HEK293 (cell line): ENCODE results near the gene SIKE1.
A peak's percentile ranks its signal among the peaks of the same experiment; 100 is the strongest.

ENCODE experiments used
- GLI4 ChIP-seq: fragments of 450-650 bp; formaldehyde crosslinking; IDR thresholded peaks from 2 replicates; pipeline ENCODE4 v1.5.1; 2016; ENCODE audit warnings: missing biosample characterization, missing genetic modification characterization
- GLIS1 ChIP-seq: fragments of 450-650 bp; formaldehyde crosslinking; IDR thresholded peaks from 2 replicates; pipeline ENCODE4 v1.5.1; 2016; ENCODE audit warnings: missing biosample characterization, missing genetic modification characterization
- MEIS1 ChIP-seq: sonication (generic); formaldehyde crosslinking; IDR thresholded peaks from 2 replicates; pipeline ENCODE4 v1.8.1; 2022; ENCODE audit warnings: missing genetic modification reagents, mild to moderate bottlenecking, borderline replicate concordance
- REPIN1 ChIP-seq: fragments of 450-650 bp; formaldehyde crosslinking; IDR thresholded peaks from 2 replicates; pipeline ENCODE4 v1.5.1; 2017; ENCODE audit warnings: missing biosample characterization, missing genetic modification characterization, low read depth
- SALL2 ChIP-seq: fragments of 450-650 bp; formaldehyde crosslinking; IDR thresholded peaks from 2 replicates; pipeline ENCODE4 v1.5.0; 2017; ENCODE audit warnings: missing biosample characterization, mild to moderate bottlenecking, missing genetic modification characterization, borderline replicate concordance
- SCRT2 ChIP-seq: fragments of 450-650 bp; formaldehyde crosslinking; IDR thresholded peaks from 2 replicates; pipeline ENCODE4 v1.5.1; 2016; ENCODE audit warnings: missing biosample characterization, missing genetic modification characterization
- SP2 ChIP-seq: fragments of 450-650 bp; formaldehyde crosslinking; IDR thresholded peaks from 2 replicates; pipeline ENCODE4 v1.5.1; 2016; ENCODE audit warnings: missing biosample characterization, missing genetic modification characterization
- SP7 ChIP-seq: fragments of 450-650 bp; formaldehyde crosslinking; IDR thresholded peaks from 2 replicates; pipeline ENCODE4 v1.5.1; 2016; ENCODE audit warnings: missing biosample characterization, missing genetic modification characterization
- TRIM28 ChIP-seq: IDR thresholded peaks from 2 replicates; pipeline ENCODE4 v1.6.1; 2011; ENCODE audit warnings: low read length, control low read depth, borderline replicate concordance
- YY2 ChIP-seq: fragments of 450-650 bp; formaldehyde crosslinking; IDR thresholded peaks from 2 replicates; pipeline ENCODE4 v1.5.1; 2016; ENCODE audit warnings: missing biosample characterization, missing genetic modification characterization
- ZBTB7A ChIP-seq: fragments of 450-650 bp; formaldehyde crosslinking; IDR thresholded peaks from 2 replicates; pipeline ENCODE4 v1.5.1; 2016; ENCODE audit warnings: low read depth, missing biosample characterization, missing genetic modification characterization
- ZFP37 ChIP-seq: fragments of 450-650 bp; formaldehyde crosslinking; IDR thresholded peaks from 2 replicates; pipeline ENCODE4 v1.5.1; 2016; ENCODE audit warnings: missing biosample characterization, missing genetic modification characterization
- ZNF146 ChIP-seq: fragments of 450-650 bp; formaldehyde crosslinking; IDR thresholded peaks from 2 replicates; pipeline ENCODE4 v1.5.1; 2016; ENCODE audit warnings: missing biosample characterization, missing genetic modification characterization
- ZNF239 ChIP-seq: fragments of 450-650 bp; formaldehyde crosslinking; IDR thresholded peaks from 2 replicates; pipeline ENCODE4 v1.5.1; 2016; ENCODE audit warnings: missing biosample characterization, missing genetic modification characterization
- ZNF341 ChIP-seq: fragments of 450-650 bp; formaldehyde crosslinking; IDR thresholded peaks from 2 replicates; pipeline ENCODE4; 2016; ENCODE audit warnings: low read depth, missing biosample characterization, missing genetic modification characterization
- ZNF433 ChIP-seq: fragments of 450-650 bp; formaldehyde crosslinking; IDR thresholded peaks from 2 replicates; pipeline ENCODE4 v1.5.1; 2016; ENCODE audit warnings: missing biosample characterization, missing genetic modification characterization, low read depth
- ZNF558 ChIP-seq: fragments of 450-650 bp; formaldehyde crosslinking; IDR thresholded peaks from 2 replicates; pipeline ENCODE4 v1.5.1; 2016; ENCODE audit warnings: missing biosample characterization, missing genetic modification characterization
- ZNF561 ChIP-seq: fragments of 450-650 bp; IDR thresholded peaks from 2 replicates; pipeline ENCODE4 v1.5.1; 2018; ENCODE audit warnings: missing biosample characterization, missing genetic modification characterization, borderline replicate concordance
- ZNF600 ChIP-seq: fragments of 450-650 bp; formaldehyde crosslinking; IDR thresholded peaks from 2 replicates; pipeline ENCODE4 v1.5.1; 2016; ENCODE audit warnings: missing biosample characterization, missing genetic modification characterization
- ZNF621 ChIP-seq: fragments of 450-650 bp; formaldehyde crosslinking; IDR thresholded peaks from 2 replicates; pipeline ENCODE4 v1.5.1; 2017; ENCODE audit warnings: missing biosample characterization, missing genetic modification characterization
- ZNF658 ChIP-seq: fragments of 450-650 bp; formaldehyde crosslinking; IDR thresholded peaks from 2 replicates; pipeline ENCODE4; 2016; ENCODE audit warnings: missing biosample characterization, missing genetic modification characterization
- ZSCAN30 ChIP-seq: fragments of 450-650 bp; IDR thresholded peaks from 2 replicates; pipeline ENCODE4 v1.5.1; 2018; ENCODE audit warnings: missing biosample characterization, mild to moderate bottlenecking, missing genetic modification characterization, moderate library complexity
- TF ChIP-seq, protein P1 (sequence below): fragments of 450-650 bp; formaldehyde crosslinking; IDR thresholded peaks from 2 replicates; pipeline ENCODE4 v1.5.1; 2016; ENCODE audit warnings: missing biosample characterization, missing genetic modification characterization
- TF ChIP-seq, protein P2 (sequence below): sonication (generic); formaldehyde crosslinking; IDR thresholded peaks from 2 replicates; pipeline ENCODE4 v1.8.1; 2022; ENCODE audit warnings: mild to moderate bottlenecking, moderate library complexity, missing genetic modification reagents
- TF ChIP-seq, protein P3 (sequence below): fragments of 450-650 bp; formaldehyde crosslinking; IDR thresholded peaks from 2 replicates; pipeline ENCODE4 v1.5.1; 2016; ENCODE audit warnings: missing biosample characterization, missing genetic modification characterization
- TF ChIP-seq, protein P4 (sequence below): fragments of 450-650 bp; formaldehyde crosslinking; IDR thresholded peaks from 2 replicates; pipeline ENCODE4 v1.5.1; 2016; ENCODE audit warnings: missing biosample characterization, missing genetic modification characterization
- TF ChIP-seq, protein P5 (sequence below): fragments of 450-650 bp; formaldehyde crosslinking; IDR thresholded peaks from 2 replicates; pipeline ENCODE4 v1.5.1; 2016; ENCODE audit warnings: missing biosample characterization, missing genetic modification characterization

The SIKE1 gene

DNA sequence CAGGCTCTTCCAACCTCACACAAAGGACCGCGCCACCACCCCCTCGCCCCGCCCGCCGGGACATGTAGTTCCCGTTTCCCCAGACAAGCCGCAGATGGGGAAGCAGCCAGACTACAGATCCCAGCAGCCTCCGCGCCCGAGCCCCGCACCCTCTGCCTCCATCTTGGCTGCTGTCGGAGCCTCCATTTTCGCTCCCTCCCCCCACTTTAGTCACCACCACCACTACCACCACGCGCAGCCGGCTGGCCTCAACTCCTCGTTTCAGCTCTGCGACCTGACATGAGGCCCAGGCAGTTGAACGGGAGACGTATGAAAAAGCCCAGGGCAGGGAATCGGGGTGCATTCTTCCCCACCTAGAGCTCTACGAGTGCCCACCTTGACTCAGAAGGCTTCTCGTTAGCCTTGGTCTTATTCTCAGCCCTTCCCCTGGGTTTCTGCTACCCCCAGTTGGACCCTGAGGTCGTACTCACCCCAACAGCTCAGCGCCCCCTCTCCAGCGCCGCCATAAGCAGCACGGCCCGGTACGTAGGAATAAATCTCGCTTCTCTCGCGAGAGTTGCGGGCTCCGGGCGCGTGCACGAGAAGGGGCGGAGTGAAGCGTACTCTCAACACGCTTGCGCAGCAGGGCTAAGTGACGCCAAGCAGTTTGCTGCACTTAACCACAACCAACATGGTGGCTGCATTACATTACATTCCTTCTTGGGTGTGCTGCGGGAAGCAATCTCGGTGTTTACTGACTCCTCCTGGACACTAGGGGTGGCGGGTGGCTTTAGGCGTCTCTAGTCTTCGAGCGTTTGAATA lies 22.8 kb downstream of the SIKE1 start, which contains the start of gene CSDE1 (continued):
- TF ChIP-seq, protein P1, sequence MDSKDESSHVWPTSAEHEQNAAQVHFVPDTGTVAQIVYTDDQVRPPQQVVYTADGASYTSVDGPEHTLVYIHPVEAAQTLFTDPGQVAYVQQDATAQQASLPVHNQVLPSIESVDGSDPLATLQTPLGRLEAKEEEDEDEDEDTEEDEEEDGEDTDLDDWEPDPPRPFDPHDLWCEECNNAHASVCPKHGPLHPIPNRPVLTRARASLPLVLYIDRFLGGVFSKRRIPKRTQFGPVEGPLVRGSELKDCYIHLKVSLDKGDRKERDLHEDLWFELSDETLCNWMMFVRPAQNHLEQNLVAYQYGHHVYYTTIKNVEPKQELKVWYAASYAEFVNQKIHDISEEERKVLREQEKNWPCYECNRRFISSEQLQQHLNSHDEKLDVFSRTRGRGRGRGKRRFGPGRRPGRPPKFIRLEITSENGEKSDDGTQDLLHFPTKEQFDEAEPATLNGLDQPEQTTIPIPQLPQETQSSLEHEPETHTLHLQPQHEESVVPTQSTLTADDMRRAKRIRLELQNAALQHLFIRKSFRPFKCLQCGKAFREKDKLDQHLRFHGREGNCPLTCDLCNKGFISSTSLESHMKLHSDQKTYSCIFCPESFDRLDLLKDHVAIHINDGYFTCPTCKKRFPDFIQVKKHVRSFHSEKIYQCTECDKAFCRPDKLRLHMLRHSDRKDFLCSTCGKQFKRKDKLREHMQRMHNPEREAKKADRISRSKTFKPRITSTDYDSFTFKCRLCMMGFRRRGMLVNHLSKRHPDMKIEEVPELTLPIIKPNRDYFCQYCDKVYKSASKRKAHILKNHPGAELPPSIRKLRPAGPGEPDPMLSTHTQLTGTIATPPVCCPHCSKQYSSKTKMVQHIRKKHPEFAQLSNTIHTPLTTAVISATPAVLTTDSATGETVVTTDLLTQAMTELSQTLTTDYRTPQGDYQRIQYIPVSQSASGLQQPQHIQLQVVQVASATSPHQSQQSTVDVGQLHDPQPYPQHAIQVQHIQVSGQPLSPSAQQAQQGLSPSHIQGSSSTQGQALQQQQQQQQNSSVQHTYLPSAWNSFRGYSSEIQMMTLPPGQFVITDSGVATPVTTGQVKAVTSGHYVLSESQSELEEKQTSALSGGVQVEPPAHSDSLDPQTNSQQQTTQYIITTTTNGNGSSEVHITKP: peak; percentile 81; the same call in 1 of the 2 replicates
- TF ChIP-seq ZNF558 (tag by site-specific recombination): 0 out of 2 replicates have a peak, but pooled peaks have one; percentile 32
- peak; percentile 99 for TF ChIP-seq ZNF341 (tag by site-specific recombination)
- TF ChIP-seq TRIM28: peak; percentile 82
- TF ChIP-seq, protein P2, sequence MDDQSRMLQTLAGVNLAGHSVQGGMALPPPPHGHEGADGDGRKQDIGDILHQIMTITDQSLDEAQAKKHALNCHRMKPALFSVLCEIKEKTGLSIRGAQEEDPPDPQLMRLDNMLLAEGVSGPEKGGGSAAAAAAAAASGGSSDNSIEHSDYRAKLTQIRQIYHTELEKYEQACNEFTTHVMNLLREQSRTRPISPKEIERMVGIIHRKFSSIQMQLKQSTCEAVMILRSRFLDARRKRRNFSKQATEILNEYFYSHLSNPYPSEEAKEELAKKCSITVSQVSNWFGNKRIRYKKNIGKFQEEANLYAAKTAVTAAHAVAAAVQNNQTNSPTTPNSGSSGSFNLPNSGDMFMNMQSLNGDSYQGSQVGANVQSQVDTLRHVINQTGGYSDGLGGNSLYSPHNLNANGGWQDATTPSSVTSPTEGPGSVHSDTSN (CRISPR knock-in tag): 0 out of 2 replicates have a peak, but pooled peaks have one; percentile 25
- TF ChIP-seq ZNF239 (tag by site-specific recombination): no peak
- TF ChIP-seq ZBTB7A (tag by site-specific recombination): peak; percentile 79; the same call in 1 of the 2 replicates
- no peak; the same call in 1 of the 2 replicates for TF ChIP-seq SALL2 (tag by site-specific recombination)
- peak; percentile 18; the same call in 1 of the 2 replicates for TF ChIP-seq ZNF561 (tag by site-specific recombination)
- TF ChIP-seq, protein P3, sequence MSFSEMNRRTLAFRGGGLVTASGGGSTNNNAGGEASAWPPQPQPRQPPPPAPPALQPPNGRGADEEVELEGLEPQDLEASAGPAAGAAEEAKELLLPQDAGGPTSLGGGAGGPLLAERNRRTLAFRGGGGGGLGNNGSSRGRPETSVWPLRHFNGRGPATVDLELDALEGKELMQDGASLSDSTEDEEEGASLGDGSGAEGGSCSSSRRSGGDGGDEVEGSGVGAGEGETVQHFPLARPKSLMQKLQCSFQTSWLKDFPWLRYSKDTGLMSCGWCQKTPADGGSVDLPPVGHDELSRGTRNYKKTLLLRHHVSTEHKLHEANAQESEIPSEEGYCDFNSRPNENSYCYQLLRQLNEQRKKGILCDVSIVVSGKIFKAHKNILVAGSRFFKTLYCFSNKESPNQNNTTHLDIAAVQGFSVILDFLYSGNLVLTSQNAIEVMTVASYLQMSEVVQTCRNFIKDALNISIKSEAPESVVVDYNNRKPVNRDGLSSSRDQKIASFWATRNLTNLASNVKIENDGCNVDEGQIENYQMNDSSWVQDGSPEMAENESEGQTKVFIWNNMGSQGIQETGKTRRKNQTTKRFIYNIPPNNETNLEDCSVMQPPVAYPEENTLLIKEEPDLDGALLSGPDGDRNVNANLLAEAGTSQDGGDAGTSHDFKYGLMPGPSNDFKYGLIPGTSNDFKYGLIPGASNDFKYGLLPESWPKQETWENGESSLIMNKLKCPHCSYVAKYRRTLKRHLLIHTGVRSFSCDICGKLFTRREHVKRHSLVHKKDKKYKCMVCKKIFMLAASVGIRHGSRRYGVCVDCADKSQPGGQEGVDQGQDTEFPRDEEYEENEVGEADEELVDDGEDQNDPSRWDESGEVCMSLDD (tag by site-specific recombination): peak; percentile 99
- TF ChIP-seq, protein P4, sequence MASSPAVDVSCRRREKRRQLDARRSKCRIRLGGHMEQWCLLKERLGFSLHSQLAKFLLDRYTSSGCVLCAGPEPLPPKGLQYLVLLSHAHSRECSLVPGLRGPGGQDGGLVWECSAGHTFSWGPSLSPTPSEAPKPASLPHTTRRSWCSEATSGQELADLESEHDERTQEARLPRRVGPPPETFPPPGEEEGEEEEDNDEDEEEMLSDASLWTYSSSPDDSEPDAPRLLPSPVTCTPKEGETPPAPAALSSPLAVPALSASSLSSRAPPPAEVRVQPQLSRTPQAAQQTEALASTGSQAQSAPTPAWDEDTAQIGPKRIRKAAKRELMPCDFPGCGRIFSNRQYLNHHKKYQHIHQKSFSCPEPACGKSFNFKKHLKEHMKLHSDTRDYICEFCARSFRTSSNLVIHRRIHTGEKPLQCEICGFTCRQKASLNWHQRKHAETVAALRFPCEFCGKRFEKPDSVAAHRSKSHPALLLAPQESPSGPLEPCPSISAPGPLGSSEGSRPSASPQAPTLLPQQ (tag by site-specific recombination): peak; percentile 67; the same call in 1 of the 2 replicates
- no peak for TF ChIP-seq ZNF600 (tag by site-specific recombination)
- TF ChIP-seq ZNF658 (tag by site-specific recombination): no peak
- no peak for TF ChIP-seq ZNF621 (tag by site-specific recombination)
- TF ChIP-seq SCRT2 (tag by site-specific recombination): no peak
- 0 out of 2 replicates have a peak, but pooled peaks have one; percentile 64 for TF ChIP-seq ZFP37
- 0 out of 2 replicates have a peak, but pooled peaks have one; percentile 7 for TF ChIP-seq ZNF433 (tag by site-specific recombination)
- peak; percentile 52; the same call in 1 of the 2 replicates for TF ChIP-seq ZSCAN30 (tag by site-specific recombination)
- TF ChIP-seq GLI4 (tag by site-specific recombination): no peak
- peak; percentile 83 for TF ChIP-seq SP7 (tag by site-specific recombination)
- peak; percentile 31; the same call in 1 of the 2 replicates for TF ChIP-seq ZNF146
- TF ChIP-seq SP2: peak; percentile 52
- TF ChIP-seq MEIS1 (CRISPR knock-in tag): no peak
- peak; percentile 94 for TF ChIP-seq YY2
- TF ChIP-seq REPIN1 (tag by site-specific recombination): 0 out of 2 replicates have a peak, but pooled peaks have one; percentile 48
- TF ChIP-seq, protein P5, sequence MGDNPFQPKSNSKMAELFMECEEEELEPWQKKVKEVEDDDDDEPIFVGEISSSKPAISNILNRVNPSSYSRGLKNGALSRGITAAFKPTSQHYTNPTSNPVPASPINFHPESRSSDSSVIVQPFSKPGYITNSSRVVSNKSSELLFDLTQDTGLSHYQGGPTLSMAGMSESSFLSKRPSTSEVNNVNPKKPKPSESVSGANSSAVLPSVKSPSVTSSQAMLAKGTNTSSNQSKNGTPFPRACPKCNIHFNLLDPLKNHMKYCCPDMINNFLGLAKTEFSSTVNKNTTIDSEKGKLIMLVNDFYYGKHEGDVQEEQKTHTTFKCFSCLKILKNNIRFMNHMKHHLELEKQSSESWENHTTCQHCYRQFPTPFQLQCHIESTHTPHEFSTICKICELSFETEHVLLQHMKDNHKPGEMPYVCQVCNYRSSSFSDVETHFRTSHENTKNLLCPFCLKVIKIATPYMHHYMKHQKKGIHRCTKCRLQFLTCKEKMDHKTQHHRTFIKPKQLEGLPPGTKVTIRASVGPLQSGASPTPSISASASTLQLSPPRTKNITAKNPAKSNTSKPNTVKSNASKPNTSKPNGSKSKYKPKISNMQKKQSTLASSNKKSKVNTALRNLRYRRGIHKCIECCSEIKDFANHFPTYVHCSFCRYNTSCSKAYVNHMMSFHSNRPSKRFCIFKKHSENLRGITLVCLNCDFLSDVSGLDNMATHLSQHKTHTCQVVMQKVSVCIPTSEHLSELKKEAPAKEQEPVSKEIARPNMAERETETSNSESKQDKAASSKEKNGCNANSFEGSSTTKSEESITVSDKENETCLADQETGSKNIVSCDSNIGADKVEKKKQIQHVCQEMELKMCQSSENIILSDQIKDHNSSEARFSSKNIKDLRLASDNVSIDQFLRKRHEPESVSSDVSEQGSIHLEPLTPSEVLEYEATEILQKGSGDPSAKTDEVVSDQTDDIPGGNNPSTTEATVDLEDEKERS: peak; percentile 46; the same call in 1 of the 2 replicates
- 0 out of 2 replicates have a peak, but pooled peaks have one; percentile 14 for TF ChIP-seq GLIS1 (tag by site-specific recombination)
